Neural progenitor cell (in vitro differentiated cells): ENCODE results near the gene INSRR. TPM values are rescaled to one million over a fixed set of nuclear protein-coding genes. Genes with fewer than 3 reads are reported as not detected.
A peak's percentile ranks its signal among the peaks of the same experiment; 100 is the strongest.

Source experiments
- DNase-seq: peaks from one replicate; pipeline ENCODE4 v3.0.0-alpha.2; 2016; ENCODE audit warnings: low spot score
- H2AFZ ChIP-seq: fragments of 200-600 bp; sonication (generic); replicated peaks from 2 replicates; pipeline ENCODE4 v1.6.1; 2016; ENCODE audit warnings: antibody characterized with exemption
- H3F3A ChIP-seq: fragments of 200-600 bp; sonication (generic); 2 replicates; pipeline ENCODE4 v1.6.1; 2016; ENCODE audit warnings: antibody characterized with exemption, low read depth
- H3K27ac ChIP-seq: fragments of 200-600 bp; sonication (generic); 2 replicates; pipeline ENCODE4 v1.5.1; 2016; ENCODE audit warnings: mild to moderate bottlenecking
- H3K27me3 ChIP-seq: fragments of 200-600 bp; sonication (generic); 2 replicates; pipeline ENCODE4 v1.6.1; 2016; ENCODE audit warnings: mild to moderate bottlenecking, moderate library complexity
- H3K36me3 ChIP-seq: fragments of 200-600 bp; sonication (generic); 2 replicates; pipeline ENCODE4 v1.5.1; 2016
- H3K4me1 ChIP-seq: fragments of 200-600 bp; sonication (generic); 2 replicates; pipeline ENCODE4 v1.6.1; 2016; ENCODE audit warnings: mixed run types
- H3K4me2 ChIP-seq: fragments of 200-600 bp; sonication (generic); 2 replicates; pipeline ENCODE4 v1.6.1; 2016
- H3K4me3 ChIP-seq: fragments of 200-600 bp; sonication (generic); 2 replicates; pipeline ENCODE4 v1.5.1; 2016
- H3K79me2 ChIP-seq: fragments of 200-600 bp; sonication (generic); 2 replicates; pipeline ENCODE4 v1.6.1; 2016; ENCODE audit warnings: low read depth
- H3K9ac ChIP-seq: fragments of 200-600 bp; sonication (generic); 2 replicates; pipeline ENCODE4 v1.6.1; 2016
- H3K9me3 ChIP-seq: fragments of 200-600 bp; sonication (generic); 2 replicates; pipeline ENCODE4 v1.5.1; 2016; ENCODE audit warnings: low read depth
- H4K20me1 ChIP-seq: fragments of 200-600 bp; sonication (generic); 2 replicates; pipeline ENCODE4 v1.6.1; 2016; ENCODE audit warnings: low read depth
- H3K27ac Mint-ChIP-seq: 3 replicates; pipeline ENCODE4 v1.8.0; 2021; ENCODE audit warnings: mixed read lengths
- H3K27me3 Mint-ChIP-seq: 2 replicates; pipeline ENCODE4 v1.8.0; 2022; ENCODE audit warnings: low read depth, mild to moderate bottlenecking, inconsistent platforms, moderate library complexity, mixed read lengths; ENCODE audit not compliant: insufficient read depth
- H3K36me3 Mint-ChIP-seq: 3 replicates; pipeline ENCODE4 v1.8.0; 2021; ENCODE audit warnings: mixed read lengths
- H3K4me1 Mint-ChIP-seq: 3 replicates; pipeline ENCODE4 v1.8.0; 2021; ENCODE audit warnings: mixed read lengths
- H3K4me3 Mint-ChIP-seq: 3 replicates; pipeline ENCODE4 v1.8.0; 2021; ENCODE audit warnings: mild to moderate bottlenecking, moderate library complexity, mixed read lengths
- H3K9me3 Mint-ChIP-seq: 3 replicates; pipeline ENCODE4 v1.8.0; 2020; ENCODE audit warnings: mixed read lengths
- CTCF ChIP-seq: fragments of 200-600 bp; sonication (generic); IDR thresholded peaks from 2 replicates; pipeline ENCODE4 v1.5.1; 2017; ENCODE audit warnings: antibody characterized with exemption, mild to moderate bottlenecking
- EZH2 ChIP-seq: fragments of 200-600 bp; sonication (generic); IDR thresholded peaks from 2 replicates; pipeline ENCODE4 v1.6.1; 2017; ENCODE audit warnings: antibody characterized with exemption, mild to moderate bottlenecking, moderate library complexity
- EZH2phosphoT487 ChIP-seq: fragments of 200-600 bp; sonication (generic); IDR thresholded peaks from 2 replicates; pipeline ENCODE4 v1.6.1; 2017; ENCODE audit warnings: antibody characterized with exemption
- total RNA-seq: library from RNA; depleted of rRNA; stranded (reverse); fragments of >200 nt; gene quantifications from 2 replicates; pipeline ENCODE4 v1.2.3, GENCODE V29; 2015; ENCODE audit warnings: low replicate concordance

INSRR gene
- total RNA-seq, 1 donor from 2014 or later = not detected

- peaks cover 100% of the 10 kb centered on the region for H3K27me3 ChIP-seq
- H3F3A ChIP-seq = no peaks in the 10 kb centered on the region
These were observed 7.0 kb downstream of the INSRR start for GRCh38 chr1:156851779-156852417.

GRCh38 chr1:156849151-156849496 lies 9.8 kb downstream of the INSRR start:
- H3K27ac ChIP-seq = no peak overlapping the region
- no peaks in the 10 kb centered on the region for H3K9me3 ChIP-seq
- no peak overlapping the region for H3K9ac ChIP-seq
- peak overlapping the region; percentile 68 for H3K4me2 ChIP-seq
- Mint-ChIP-seq H3K36me3 (no peaks in the 10 kb centered on the region), H3K27ac (no peak overlapping the region), H3K9me3 (no peaks in the 10 kb centered on the region), H3K27me3 (peaks cover 74% of the 10 kb centered on the region), H3K4me3 (no peak overlapping the region), H3K4me1 (peaks cover 22% of the 10 kb centered on the region)
- H3F3A ChIP-seq = no peaks in the 10 kb centered on the region
- peak overlapping the region; percentile 24 for H3K4me3 ChIP-seq
- peaks cover 8% of the 10 kb centered on the region for H4K20me1 ChIP-seq
- peaks cover 19% of the 10 kb centered on the region for H3K4me1 ChIP-seq
- no peak for TF ChIP-seq CTCF
- peak; percentile 54 for TF ChIP-seq EZH2
- TF ChIP-seq EZH2phosphoT487 = no peak
- peaks cover 100% of the 10 kb centered on the region for H3K27me3 ChIP-seq
- H2AFZ ChIP-seq = peak overlapping the region; percentile 69
- H3K79me2 ChIP-seq = no peaks in the 10 kb centered on the region
- DNase-seq = no peak
- no peaks in the 10 kb centered on the region for H3K36me3 ChIP-seq

More at GRCh38 chr1:156851779-156852417, 7.0 kb downstream of the INSRR start:
- no peaks in the 10 kb centered on the region for H3K79me2 ChIP-seq
- peaks cover 11% of the 10 kb centered on the region for H3K4me1 ChIP-seq
- peaks cover 25% of the 10 kb centered on the region for H3K4me1 Mint-ChIP-seq
- H3K4me3 ChIP-seq = no peak overlapping the region
- no peaks in the 10 kb centered on the region for H3K36me3 Mint-ChIP-seq
- H3K27me3 Mint-ChIP-seq = peaks cover 58% of the 10 kb centered on the region
- DNase-seq = no peak
- peak overlapping the region; percentile 33 for H3K4me3 Mint-ChIP-seq
- H3K4me2 ChIP-seq = no peak overlapping the region
- TF ChIP-seq EZH2 (no peak), CTCF (no peak), EZH2phosphoT487 (no peak)
- H2AFZ ChIP-seq = no peak overlapping the region
- no peaks in the 10 kb centered on the region for H3K9me3 ChIP-seq
- no peak overlapping the region for H3K27ac ChIP-seq
- H3K27ac Mint-ChIP-seq = no peak overlapping the region
- no peak overlapping the region for H3K9ac ChIP-seq
- no peaks in the 10 kb centered on the region for H3K36me3 ChIP-seq
- peaks cover 8% of the 10 kb centered on the region for H4K20me1 ChIP-seq
- H3K9me3 Mint-ChIP-seq = no peaks in the 10 kb centered on the region

- H3K27me3 ChIP-seq = peaks cover 100% of the 10 kb centered on the region
These were observed 10.3 kb downstream of the INSRR start for GRCh38 chr1:156848461-156849150.

More at GRCh38 chr1:156848461-156849150, 10.3 kb downstream of the INSRR start:
- TF ChIP-seq CTCF = no peak
- TF ChIP-seq EZH2phosphoT487 = no peak
- peak; percentile 90 for TF ChIP-seq EZH2
- Mint-ChIP-seq H3K9me3 (no peaks in the 10 kb centered on the region), H3K4me1 (peaks cover 22% of the 10 kb centered on the region), H3K4me3 (no peak overlapping the region), H3K27me3 (peaks cover 78% of the 10 kb centered on the region), H3K36me3 (peaks cover 2% of the 10 kb centered on the region), H3K27ac (no peak overlapping the region)
- Histone ChIP-seq H3K27ac (no peak overlapping the region), H2AFZ (peak overlapping the region; percentile 69), H4K20me1 (peaks cover 8% of the 10 kb centered on the region), H3K36me3 (no peaks in the 10 kb centered on the region), H3K9ac (no peak overlapping the region), H3K4me2 (peak overlapping the region; percentile 68), H3K4me3 (peak overlapping the region; percentile 24), H3K79me2 (no peaks in the 10 kb centered on the region), H3F3A (no peaks in the 10 kb centered on the region), H3K9me3 (no peaks in the 10 kb centered on the region), H3K4me1 (peaks cover 19% of the 10 kb centered on the region)
- peak; percentile 58 for DNase-seq
